Mesenteric fat pad (tissue), 1 donor: ENCODE results near the gene DAZ3. TPM values are rescaled to one million over a fixed set of nuclear protein-coding genes. Genes with fewer than 3 reads are reported as not detected.
"Not testable (repeated sequence)": the region's sequence is repeated elsewhere in the genome, so short reads cannot be mapped to it uniquely, and the experiment has no call there.

Source experiments
- DNase-seq: peaks from one replicate; pipeline ENCODE4 v3.0.0-alpha.2; 2020; ENCODE audit warnings: low spot score
- long read RNA-seq: library from polyadenylated mRNA; unstranded; transcript quantifications from one replicate; pipeline ENCODE4 v2.0.0, GENCODE V29; 2020
- total RNA-seq: library from RNA; stranded (reverse); fragmentation: NEBNext Ultra II Directional; extraction: Animal tissue kit (Norgen Biotek cat#: 25700); gene quantifications from one replicate; pipeline ENCODE4 v1.2.1, GENCODE V29; 2021
- donor health status: DM: yes; HTN: yes; CAD: no.

The DAZ3 gene
- not detected for total RNA-seq
- long read RNA-seq = 0 reads

DNA sequence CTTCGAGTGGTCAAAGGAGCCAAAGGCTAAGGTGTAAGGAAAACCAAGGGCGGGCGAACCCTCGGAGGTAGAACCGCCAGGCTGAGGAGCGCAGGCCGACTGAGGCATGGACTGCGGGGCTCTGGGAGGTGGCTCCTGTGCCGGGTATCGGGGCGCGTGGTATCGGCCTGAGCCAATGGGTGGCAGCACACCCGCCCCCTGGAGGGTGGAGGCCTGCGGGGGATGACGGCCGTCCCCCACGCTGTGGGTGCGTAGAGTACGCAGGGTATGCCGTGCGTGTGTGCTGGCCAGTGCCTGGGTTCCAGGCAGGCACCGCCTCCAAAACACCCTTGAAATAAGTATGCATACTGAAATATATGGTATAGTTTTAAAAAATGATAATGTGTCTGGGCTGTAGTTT lies at the start of gene DAZ3:
Gene DAZ3, minus strand, starts transcription at position 101 of the 400 bp plus-strand sequence. CDS start 208 bp downstream, outside the sequence.
- not testable (repeated sequence) for DNase-seq

DNA sequence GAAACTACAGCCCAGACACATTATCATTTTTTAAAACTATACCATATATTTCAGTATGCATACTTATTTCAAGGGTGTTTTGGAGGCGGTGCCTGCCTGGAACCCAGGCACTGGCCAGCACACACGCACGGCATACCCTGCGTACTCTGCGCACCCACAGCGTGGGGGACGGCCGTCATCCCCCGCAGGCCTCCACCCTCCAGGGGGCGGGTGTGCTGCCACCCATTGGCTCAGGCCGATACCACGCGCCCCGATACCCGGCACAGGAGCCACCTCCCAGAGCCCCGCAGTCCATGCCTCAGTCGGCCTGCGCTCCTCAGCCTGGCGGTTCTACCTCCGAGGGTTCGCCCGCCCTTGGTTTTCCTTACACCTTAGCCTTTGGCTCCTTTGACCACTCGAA lies 20.4 kb upstream of the DAZ3 start, which contains the start of gene DAZ4:
Gene DAZ4, plus strand, starts transcription at position 301 of the 400 bp plus-strand sequence. CDS start 208 bp downstream, outside the sequence.
- DNase-seq = not testable (repeated sequence)

DNA sequence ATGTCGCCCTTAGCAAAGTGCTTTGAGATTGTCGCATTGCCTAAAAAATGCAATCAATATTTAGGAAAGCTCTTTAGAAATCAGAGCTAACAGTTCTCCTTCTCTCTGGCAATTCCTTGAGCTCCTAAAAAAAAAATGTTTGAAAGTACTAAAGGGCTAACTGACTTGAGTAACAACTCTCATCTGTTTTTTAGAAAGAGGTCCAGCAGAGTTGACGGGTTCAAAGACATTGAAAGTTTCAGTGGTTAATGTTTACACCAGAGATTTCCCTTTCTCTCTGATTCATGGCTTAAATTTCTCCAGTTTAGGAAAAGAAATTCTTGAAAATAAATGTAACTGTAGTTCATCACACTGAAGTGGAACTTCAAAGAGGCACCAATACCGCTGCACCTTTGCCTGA lies 11.9 kb upstream of the DAZ3 start:
- not testable (repeated sequence) for DNase-seq

DNA sequence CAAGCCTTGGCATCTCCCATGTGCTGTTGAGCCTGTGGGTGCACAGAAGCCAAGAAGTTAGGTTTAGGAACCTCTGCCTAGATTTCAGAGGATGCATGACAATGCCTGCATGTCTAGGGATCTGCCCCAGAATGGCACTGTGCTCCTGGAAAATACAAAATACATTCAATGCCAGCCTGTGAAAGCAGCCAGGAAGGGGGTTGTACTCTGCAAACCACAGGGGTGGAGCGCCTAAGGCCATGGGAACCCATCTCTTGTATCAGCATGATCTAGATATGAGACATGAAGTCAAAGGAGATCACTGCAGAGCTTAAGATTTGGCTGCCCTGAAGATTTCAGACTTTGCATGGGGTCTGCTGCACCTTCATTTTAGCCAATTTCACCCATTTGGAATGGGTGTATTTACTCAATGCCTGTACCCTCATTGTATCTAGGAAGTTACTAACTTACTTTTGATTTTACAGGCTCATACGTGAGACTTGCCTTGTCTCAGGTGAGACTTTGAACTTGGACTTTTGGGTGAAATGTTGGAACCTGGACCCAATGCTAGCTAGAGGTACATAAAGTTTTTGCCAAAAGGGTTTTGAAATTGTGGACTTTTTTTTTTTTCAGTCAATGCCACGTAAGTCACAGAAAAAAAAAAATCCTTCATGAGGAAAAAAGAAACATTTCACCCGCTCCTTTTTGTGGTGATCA lies 11.1 kb upstream of the DAZ3 start:
- not testable (repeated sequence) for DNase-seq

- DNase-seq = not testable (repeated sequence)
These were observed 8.6 kb upstream of the DAZ3 start for GRCh38 chrY:24821836-24822235.

Other genes starting within 250 kb of the DAZ3 start
- gene BPY2B, start 195.4 kb downstream of the DAZ3 start, total RNA-seq = not detected
- not detected for gene DAZ4, start 20.5 kb upstream of the DAZ3 start, total RNA-seq
- gene BPY2C, start 238.7 kb upstream of the DAZ3 start, total RNA-seq = not detected